ENCODE results near the gene KMO.

KMO gene

GRCh38 chr1:241542199-241542907, 10.2 kb downstream of the KMO start:
- DNase-seq = no peak

- DNase-seq = no peak
These were observed 15.8 kb downstream of the KMO start for GRCh38 chr1:241548008-241548407.

GRCh38 chr1:241550318-241550717, 18.1 kb downstream of the KMO start:
- DNase-seq = no peak

- DNase-seq = no peak
These were observed 19.8 kb downstream of the KMO start for GRCh38 chr1:241551759-241552638.

GRCh38 chr1:241553886-241554592, 21.9 kb downstream of the KMO start:
- DNase-seq = no peak

GRCh38 chr1:241555526-241555925, 23.3 kb downstream of the KMO start:
- DNase-seq = no peak

- DNase-seq = no peak
These were observed 24.9 kb downstream of the KMO start for GRCh38 chr1:241557031-241557430.

GRCh38 chr1:241557551-241558193, 25.5 kb downstream of the KMO start:
- no peak for DNase-seq

- no peak for DNase-seq
These were observed 28.1 kb downstream of the KMO start for GRCh38 chr1:241560146-241560848.

GRCh38 chr1:241560849-241561187, 28.6 kb downstream of the KMO start:
- no peak for DNase-seq

- no peak for DNase-seq
These were observed 37.7 kb downstream of the KMO start for GRCh38 chr1:241569848-241570247.

- DNase-seq = no peak
These were observed 42.0 kb downstream of the KMO start for GRCh38 chr1:241574154-241574553.

GRCh38 chr1:241579434-241579833, 47.3 kb downstream of the KMO start:
- no peak for DNase-seq

GRCh38 chr1:241582921-241583321, 50.7 kb downstream of the KMO start:
- DNase-seq = no peak

GRCh38 chr1:241586905-241587512, 54.8 kb downstream of the KMO start:
- no peak for DNase-seq

GRCh38 chr1:241589521-241589920, 57.3 kb downstream of the KMO start:
- no peak for DNase-seq

GRCh38 chr1:241590719-241591118, 58.5 kb downstream of the KMO start:
- no peak for DNase-seq

- DNase-seq = no peak
These were observed 59.1 kb downstream of the KMO start for GRCh38 chr1:241591317-241591716.

- DNase-seq = no peak
These were observed 59.6 kb downstream of the KMO start for GRCh38 chr1:241591736-241592135.

- DNase-seq = no peak
These were observed 60.2 kb downstream of the KMO start for GRCh38 chr1:241592273-241592958.

- DNase-seq = no peak
These were observed 61.0 kb downstream of the KMO start for GRCh38 chr1:241593186-241593585.

All from right hindlimb (tissue), 1 donor.